ENCODE data around the gene TROAP. TPM values are rescaled to one million over a fixed set of nuclear protein-coding genes. Genes with fewer than 3 reads are reported as not detected.

Gene TROAP
- total and polyA plus RNA-seq, 9 of the 15 experiments (the other 6 are each of a cell fraction or from before 2014, with no cell fraction given): 46.4 to 171 (median 59.8) TPM

DNA sequence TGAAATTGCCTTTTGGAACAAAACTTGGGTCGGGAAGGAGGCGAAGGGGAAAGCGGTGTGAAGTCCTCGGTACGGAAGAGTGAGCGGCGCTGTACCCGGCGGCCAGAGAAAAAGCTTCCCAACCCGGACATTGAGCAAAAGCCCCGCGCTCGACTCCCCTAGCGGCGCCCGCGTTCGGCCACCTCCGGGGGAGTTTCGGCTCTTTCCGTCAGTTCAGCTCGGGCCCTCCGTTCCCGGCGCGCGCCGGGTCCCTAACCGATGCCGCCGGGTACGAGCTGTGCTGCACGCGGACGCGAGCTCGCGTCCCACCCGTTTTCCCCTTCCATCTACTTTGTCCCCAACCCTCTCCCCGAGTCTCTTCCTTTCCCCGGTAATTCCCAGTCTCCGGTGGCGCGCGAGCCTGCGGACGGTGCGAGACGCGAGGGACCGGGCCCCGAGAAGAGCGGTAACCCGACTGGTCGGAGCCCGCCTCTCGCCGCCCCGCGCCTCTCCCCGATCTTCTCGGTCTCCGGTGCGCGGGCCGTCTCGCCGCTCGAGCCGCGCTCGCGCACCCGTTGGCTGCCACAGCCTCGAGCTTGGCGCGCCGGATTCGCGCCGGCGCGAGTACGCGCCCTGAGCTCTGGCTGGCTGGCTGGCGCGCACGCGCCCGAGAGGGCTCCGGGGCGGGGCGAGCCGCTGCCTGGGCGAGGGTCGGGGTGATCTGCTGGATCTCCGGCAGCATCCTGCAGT is 43.8 kb downstream of the TROAP start (continued):
- TF ChIP-seq, protein P1, sequence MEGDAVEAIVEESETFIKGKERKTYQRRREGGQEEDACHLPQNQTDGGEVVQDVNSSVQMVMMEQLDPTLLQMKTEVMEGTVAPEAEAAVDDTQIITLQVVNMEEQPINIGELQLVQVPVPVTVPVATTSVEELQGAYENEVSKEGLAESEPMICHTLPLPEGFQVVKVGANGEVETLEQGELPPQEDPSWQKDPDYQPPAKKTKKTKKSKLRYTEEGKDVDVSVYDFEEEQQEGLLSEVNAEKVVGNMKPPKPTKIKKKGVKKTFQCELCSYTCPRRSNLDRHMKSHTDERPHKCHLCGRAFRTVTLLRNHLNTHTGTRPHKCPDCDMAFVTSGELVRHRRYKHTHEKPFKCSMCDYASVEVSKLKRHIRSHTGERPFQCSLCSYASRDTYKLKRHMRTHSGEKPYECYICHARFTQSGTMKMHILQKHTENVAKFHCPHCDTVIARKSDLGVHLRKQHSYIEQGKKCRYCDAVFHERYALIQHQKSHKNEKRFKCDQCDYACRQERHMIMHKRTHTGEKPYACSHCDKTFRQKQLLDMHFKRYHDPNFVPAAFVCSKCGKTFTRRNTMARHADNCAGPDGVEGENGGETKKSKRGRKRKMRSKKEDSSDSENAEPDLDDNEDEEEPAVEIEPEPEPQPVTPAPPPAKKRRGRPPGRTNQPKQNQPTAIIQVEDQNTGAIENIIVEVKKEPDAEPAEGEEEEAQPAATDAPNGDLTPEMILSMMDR (IDR thresholded peaks at IDR 0.05 in 2 of 3, conservative IDR thresholded peaks at IDR 0.05 in 1 of 3; ENCODE audit: insufficient read depth in 2 of 3, low read depth in 1 of 3, low read length in 3 of 3): peak in 2 of 3 experiments; percentile 34 to 35; a peak in 2 of 6 replicates
- TF ChIP-seq ZBTB1 (CRISPR knock-in tag; IDR thresholded peaks at IDR 0.05; ENCODE audit: borderline replicate concordance, low read depth): no peak
- peak; percentile 97 for TF ChIP-seq RBFOX2 (IDR thresholded peaks at IDR 0.05; ENCODE audit: low read depth, low read length)
- TF ChIP-seq TBP (optimal IDR thresholded peaks at IDR 0.05; ENCODE audit: low read depth, low read length): peak; percentile 76
- TF ChIP-seq, protein P2, sequence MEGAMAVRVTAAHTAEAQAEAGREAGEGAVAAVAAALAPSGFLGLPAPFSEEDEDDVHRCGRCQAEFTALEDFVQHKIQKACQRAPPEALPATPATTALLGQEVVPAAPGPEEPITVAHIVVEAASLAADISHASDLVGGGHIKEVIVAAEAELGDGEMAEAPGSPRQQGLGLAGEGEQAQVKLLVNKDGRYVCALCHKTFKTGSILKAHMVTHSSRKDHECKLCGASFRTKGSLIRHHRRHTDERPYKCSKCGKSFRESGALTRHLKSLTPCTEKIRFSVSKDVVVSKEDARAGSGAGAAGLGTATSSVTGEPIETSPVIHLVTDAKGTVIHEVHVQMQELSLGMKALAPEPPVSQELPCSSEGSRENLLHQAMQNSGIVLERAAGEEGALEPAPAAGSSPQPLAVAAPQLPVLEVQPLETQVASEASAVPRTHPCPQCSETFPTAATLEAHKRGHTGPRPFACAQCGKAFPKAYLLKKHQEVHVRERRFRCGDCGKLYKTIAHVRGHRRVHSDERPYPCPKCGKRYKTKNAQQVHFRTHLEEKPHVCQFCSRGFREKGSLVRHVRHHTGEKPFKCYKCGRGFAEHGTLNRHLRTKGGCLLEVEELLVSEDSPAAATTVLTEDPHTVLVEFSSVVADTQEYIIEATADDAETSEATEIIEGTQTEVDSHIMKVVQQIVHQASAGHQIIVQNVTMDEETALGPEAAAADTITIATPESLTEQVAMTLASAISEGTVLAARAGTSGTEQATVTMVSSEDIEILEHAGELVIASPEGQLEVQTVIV (CRISPR knock-in tag; IDR thresholded peaks at IDR 0.05; ENCODE audit: borderline replicate concordance): no peak
- TF ChIP-seq NFIC (IDR thresholded peaks at IDR 0.05): peak; percentile 37; the same call in 1 of the 2 replicates
- TF ChIP-seq TEAD4 (IDR thresholded peaks at IDR 0.05; ENCODE audit: low read length): peak; percentile 15; the same call in 1 of the 2 replicates
- no peak for TF ChIP-seq TEAD4 (CRISPR knock-in tag; IDR thresholded peaks at IDR 0.05; ENCODE audit: borderline replicate concordance)
- 0 out of 2 replicates have a peak, but pooled peaks have one; percentile 20 for TF ChIP-seq BCOR (IDR thresholded peaks at IDR 0.05)
- TF ChIP-seq TARDBP (IDR thresholded peaks at IDR 0.05): peak; percentile 52; the same call in 1 of the 2 replicates
- peak; percentile 80; the same call in 1 of the 2 replicates for TF ChIP-seq PML (IDR thresholded peaks at IDR 0.05; ENCODE audit: low read length)
- peak; percentile 97 for TF ChIP-seq POLR2A (conservative IDR thresholded peaks at IDR 0.05)
- TF ChIP-seq PHF8 (IDR thresholded peaks at IDR 0.05; ENCODE audit: borderline replicate concordance, low read length): peak; percentile 96
- peak; percentile 56 for TF ChIP-seq BHLHE40 (IDR thresholded peaks at IDR 0.05; ENCODE audit: low read length)
- TF ChIP-seq JUN (IDR thresholded peaks at IDR 0.05; ENCODE audit: borderline replicate concordance, low read depth, low read length): no peak
- no peak for TF ChIP-seq JUN (CRISPR knock-in tag; IDR thresholded peaks at IDR 0.05; ENCODE audit: borderline replicate concordance)
- TF ChIP-seq SMAD4 (CRISPR knock-in tag; conservative IDR thresholded peaks at IDR 0.05): peak; percentile 91
- TF ChIP-seq BCL6 (CRISPR knock-in tag; IDR thresholded peaks at IDR 0.05): no peak
- no peak for TF ChIP-seq EZH2 (IDR thresholded peaks at IDR 0.05; ENCODE audit: borderline replicate concordance, low read depth, low read length)
- TF ChIP-seq DPF2 (IDR thresholded peaks at IDR 0.05): peak; percentile 53; the same call in 1 of the 2 replicates
- 0 out of 2 replicates have a peak, but pooled peaks have one; percentile 15 for TF ChIP-seq SNIP1 (IDR thresholded peaks at IDR 0.05; ENCODE audit: low read depth)
- no peak for TF ChIP-seq XRCC5 (IDR thresholded peaks at IDR 0.05; ENCODE audit: low read depth, low read length)
- TF ChIP-seq GTF2F1 (IDR thresholded peaks at IDR 0.05; ENCODE audit: low read depth, low read length): no peak; the same call in 1 of the 2 replicates

Data from K562 (cell line).